ENCODE data around the gene FAM171A2. TPM values are rescaled to one million over a fixed set of nuclear protein-coding genes. Genes with fewer than 3 reads are reported as not detected.

Gene FAM171A2
- polyA plus RNA-seq, 2 of the 4 experiments (the other 2 are of a cell fraction) = 1.8 to 3.9 TPM

GRCh38 chr17:44353672-44354331, 9.9 kb downstream of the FAM171A2 start:
- Histone ChIP-seq H3K4me3 (peak overlapping the region; percentile 42), H3K27ac (peak overlapping the region; percentile 34 to 75; a peak in 4 of 6 replicates), H3K4me1 (no peaks in the 10 kb centered on the region), H3K9me3 (no peaks in the 10 kb centered on the region), H3K4me2 (peak overlapping the region; percentile 90)
- 19% methylated on average over 45 of the region's 98 CpGs for WGBS (ENCODE audit: missing lambda C conversion rate)
- ChIA-PET POLR2A (interaction anchor here (2.3 kb wide), 1 partner anchor 9 kb away, joined by 7 read pairs; the partner anchor contains the start of gene GRN), CTCF (interaction anchor here (0.5 to 17.9 kb wide), 17 partner anchors 9 to 864 kb away, joined by 3 to 327 read pairs (median 3); partner anchors contain the start of gene FAM171A2)
- DNase-seq (ENCODE audit: low read depth in 1 of 2, low spot score in 1 of 2) (no peak), FAIRE-seq (no peak), ATAC-seq (no peak)
- no peak for TF ChIP-seq RAD21 (conservative IDR thresholded peaks at IDR 0.05 in 1 of 2, IDR thresholded peaks at IDR 0.05 in 1 of 2)
- TF ChIP-seq ZNF302 (CRISPR knock-in tag; IDR thresholded peaks at IDR 0.05) = no peak
- no peak for TF ChIP-seq HEYL (CRISPR knock-in tag; IDR thresholded peaks at IDR 0.05)
- TF ChIP-seq, protein P1, sequence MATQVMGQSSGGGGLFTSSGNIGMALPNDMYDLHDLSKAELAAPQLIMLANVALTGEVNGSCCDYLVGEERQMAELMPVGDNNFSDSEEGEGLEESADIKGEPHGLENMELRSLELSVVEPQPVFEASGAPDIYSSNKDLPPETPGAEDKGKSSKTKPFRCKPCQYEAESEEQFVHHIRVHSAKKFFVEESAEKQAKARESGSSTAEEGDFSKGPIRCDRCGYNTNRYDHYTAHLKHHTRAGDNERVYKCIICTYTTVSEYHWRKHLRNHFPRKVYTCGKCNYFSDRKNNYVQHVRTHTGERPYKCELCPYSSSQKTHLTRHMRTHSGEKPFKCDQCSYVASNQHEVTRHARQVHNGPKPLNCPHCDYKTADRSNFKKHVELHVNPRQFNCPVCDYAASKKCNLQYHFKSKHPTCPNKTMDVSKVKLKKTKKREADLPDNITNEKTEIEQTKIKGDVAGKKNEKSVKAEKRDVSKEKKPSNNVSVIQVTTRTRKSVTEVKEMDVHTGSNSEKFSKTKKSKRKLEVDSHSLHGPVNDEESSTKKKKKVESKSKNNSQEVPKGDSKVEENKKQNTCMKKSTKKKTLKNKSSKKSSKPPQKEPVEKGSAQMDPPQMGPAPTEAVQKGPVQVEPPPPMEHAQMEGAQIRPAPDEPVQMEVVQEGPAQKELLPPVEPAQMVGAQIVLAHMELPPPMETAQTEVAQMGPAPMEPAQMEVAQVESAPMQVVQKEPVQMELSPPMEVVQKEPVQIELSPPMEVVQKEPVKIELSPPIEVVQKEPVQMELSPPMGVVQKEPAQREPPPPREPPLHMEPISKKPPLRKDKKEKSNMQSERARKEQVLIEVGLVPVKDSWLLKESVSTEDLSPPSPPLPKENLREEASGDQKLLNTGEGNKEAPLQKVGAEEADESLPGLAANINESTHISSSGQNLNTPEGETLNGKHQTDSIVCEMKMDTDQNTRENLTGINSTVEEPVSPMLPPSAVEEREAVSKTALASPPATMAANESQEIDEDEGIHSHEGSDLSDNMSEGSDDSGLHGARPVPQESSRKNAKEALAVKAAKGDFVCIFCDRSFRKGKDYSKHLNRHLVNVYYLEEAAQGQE (IDR thresholded peaks at IDR 0.05) = no peak
- peak; percentile 53; the same call in 1 of the 2 replicates for TF ChIP-seq MAX (IDR thresholded peaks at IDR 0.05)
- TF ChIP-seq, protein P2, sequence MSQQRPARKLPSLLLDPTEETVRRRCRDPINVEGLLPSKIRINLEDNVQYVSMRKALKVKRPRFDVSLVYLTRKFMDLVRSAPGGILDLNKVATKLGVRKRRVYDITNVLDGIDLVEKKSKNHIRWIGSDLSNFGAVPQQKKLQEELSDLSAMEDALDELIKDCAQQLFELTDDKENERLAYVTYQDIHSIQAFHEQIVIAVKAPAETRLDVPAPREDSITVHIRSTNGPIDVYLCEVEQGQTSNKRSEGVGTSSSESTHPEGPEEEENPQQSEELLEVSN (IDR thresholded peaks at IDR 0.05; ENCODE audit: borderline replicate concordance, low read depth) = peak; percentile 27; the same call in 1 of the 2 replicates
- TF ChIP-seq, protein P3, sequence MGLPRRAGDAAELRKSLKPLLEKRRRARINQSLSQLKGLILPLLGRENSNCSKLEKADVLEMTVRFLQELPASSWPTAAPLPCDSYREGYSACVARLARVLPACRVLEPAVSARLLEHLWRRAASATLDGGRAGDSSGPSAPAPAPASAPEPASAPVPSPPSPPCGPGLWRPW (IDR thresholded peaks at IDR 0.05) = no peak
- no peak for TF ChIP-seq KDM5A (IDR thresholded peaks at IDR 0.05)

DNA sequence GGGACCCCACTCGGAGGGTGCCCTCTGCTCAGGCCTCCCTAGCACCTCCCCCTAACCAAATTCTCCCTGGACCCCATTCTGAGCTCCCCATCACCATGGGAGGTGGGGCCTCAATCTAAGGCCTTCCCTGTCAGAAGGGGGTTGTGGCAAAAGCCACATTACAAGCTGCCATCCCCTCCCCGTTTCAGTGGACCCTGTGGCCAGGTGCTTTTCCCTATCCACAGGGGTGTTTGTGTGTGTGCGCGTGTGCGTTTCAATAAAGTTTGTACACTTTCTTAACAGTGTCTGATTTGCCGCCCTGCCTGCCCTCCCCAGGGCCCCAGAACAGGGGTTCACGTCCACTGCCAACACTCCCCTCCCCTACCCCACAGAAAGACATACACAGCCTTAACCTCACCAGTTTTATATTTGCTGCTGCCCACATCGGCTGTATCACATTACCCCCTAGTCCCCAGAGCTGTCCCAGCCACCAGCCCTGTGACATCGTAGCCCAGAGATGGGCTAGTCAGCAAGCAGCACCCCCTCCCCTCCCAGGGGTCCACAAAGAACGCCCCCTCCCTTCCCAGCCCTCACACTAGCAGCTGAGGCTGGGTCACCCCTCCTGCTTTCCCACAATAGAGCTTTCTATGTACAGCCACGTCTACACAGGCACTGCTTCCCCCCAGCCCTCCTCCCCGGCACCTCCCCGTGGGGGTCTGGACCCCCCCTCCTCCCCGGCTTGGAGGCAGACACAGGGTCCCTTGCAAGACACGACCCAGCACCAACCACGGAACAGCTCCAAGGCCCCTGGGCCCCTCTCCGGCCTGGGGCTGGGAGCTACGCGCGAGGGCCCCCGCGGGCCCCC, 10.6 kb downstream of the FAM171A2 start:
- Histone ChIP-seq H3K4me1 (no peaks in the 10 kb centered on the region), H3K4me3 (peak overlapping the region; percentile 42), H3K27ac (peak overlapping the region in 1 of 2 experiments; percentile 75; a peak in 3 of 6 replicates), H3K9me3 (no peaks in the 10 kb centered on the region), H3K4me2 (peak overlapping the region; percentile 90)
- POLR2A ChIA-PET = interaction anchor here (2.3 kb wide), 1 partner anchor 8 kb away, joined by 7 read pairs; the partner anchor contains the start of gene GRN
- ATAC-seq (no peak), FAIRE-seq (no peak), DNase-seq (ENCODE audit: low read depth in 1 of 2, low spot score in 1 of 2) (no peak)
- WGBS (ENCODE audit: missing lambda C conversion rate) = 79% methylated on average over 16 of the region's 22 CpGs
- TF ChIP-seq HOXB5 (CRISPR knock-in tag; IDR thresholded peaks at IDR 0.05) (no peak), NPAS2 (CRISPR knock-in tag; IDR thresholded peaks at IDR 0.05; ENCODE audit: borderline replicate concordance) (no peak), POLR2AphosphoS2 (conservative IDR thresholded peaks at IDR 0.05; ENCODE audit: low read length) (no peak), KDM5A (IDR thresholded peaks at IDR 0.05) (no peak), ZC3H11A (IDR thresholded peaks at IDR 0.05) (no peak), CEBPB (IDR thresholded peaks at IDR 0.05) (no peak), EHF (CRISPR knock-in tag; IDR thresholded peaks at IDR 0.05) (no peak), SREBF2 (IDR thresholded peaks at IDR 0.05) (no peak), NFE2L2 (conservative IDR thresholded peaks at IDR 0.05; ENCODE audit: low read length) (no peak), HDAC2 (IDR thresholded peaks at IDR 0.05) (no peak), CBX8 (IDR thresholded peaks at IDR 0.05) (no peak), FOSB (CRISPR knock-in tag; IDR thresholded peaks at IDR 0.05) (no peak), CHD4 (IDR thresholded peaks at IDR 0.05; ENCODE audit: borderline replicate concordance) (no peak), KDM1A (IDR thresholded peaks at IDR 0.05; ENCODE audit: low read depth) (no peak), RCOR1 (IDR thresholded peaks at IDR 0.05; ENCODE audit: low read depth, low read length) (no peak), FOXS1 (CRISPR knock-in tag; IDR thresholded peaks at IDR 0.05) (no peak)
- TF ChIP-seq, protein P4, sequence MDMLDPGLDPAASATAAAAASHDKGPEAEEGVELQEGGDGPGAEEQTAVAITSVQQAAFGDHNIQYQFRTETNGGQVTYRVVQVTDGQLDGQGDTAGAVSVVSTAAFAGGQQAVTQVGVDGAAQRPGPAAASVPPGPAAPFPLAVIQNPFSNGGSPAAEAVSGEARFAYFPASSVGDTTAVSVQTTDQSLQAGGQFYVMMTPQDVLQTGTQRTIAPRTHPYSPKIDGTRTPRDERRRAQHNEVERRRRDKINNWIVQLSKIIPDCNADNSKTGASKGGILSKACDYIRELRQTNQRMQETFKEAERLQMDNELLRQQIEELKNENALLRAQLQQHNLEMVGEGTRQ (IDR thresholded peaks at IDR 0.05) = no peak
- CTCF ChIA-PET = interaction anchor here (0.6 to 17.9 kb wide), 16 partner anchors 9 to 482 kb away, joined by 3 to 327 read pairs (median 3); partner anchors contain the start of gene FAM171A2
